WTC11 (cell line): ENCODE measurements around the gene ALAS1. TPM values are rescaled to one million over a fixed set of nuclear protein-coding genes. Genes with fewer than 3 reads are reported as not detected.
A peak's percentile ranks its signal among the peaks of the same experiment; 100 is the strongest.

Source experiments
- ATAC-seq: fragments of 200-7000 bp; cut with Tn5 transposase; 2 replicates; pipeline ENCODE4 v1.10.0; 2021; ENCODE audit warnings: mild to moderate bottlenecking, moderate library complexity
- CTCF ChIA-PET: fragments of 300-600 bp; sonication (Branson Sonifier 250); formaldehyde crosslinking; loops from one replicate; lab custom pipeline; 2021; ENCODE audit warnings: antibody characterized with exemption; lab: Charles Lee
- POLR2A ChIA-PET: fragments of 350-600 bp; sonication (Branson Sonifier 250); formaldehyde crosslinking; loops from one replicate; lab custom pipeline; 2021; ENCODE audit warnings: antibody characterized with exemption; lab: Charles Lee
- DNase-seq: peaks from one replicate; pipeline ENCODE4 v3.0.0; 2021; ENCODE audit warnings: low spot score
- H3K27ac Mint-ChIP-seq: 2 replicates; pipeline ENCODE4 v1.8.0; 2021; ENCODE audit warnings: mixed read lengths
- H3K27me3 Mint-ChIP-seq: 2 replicates; pipeline ENCODE4 v1.8.0; 2021; ENCODE audit warnings: low read depth, mild to moderate bottlenecking, moderate library complexity, mixed read lengths
- H3K36me3 Mint-ChIP-seq: 2 replicates; pipeline ENCODE4 v1.8.0; 2021; ENCODE audit warnings: mixed read lengths
- H3K4me1 Mint-ChIP-seq: 2 replicates; pipeline ENCODE4 v1.8.0; 2022; ENCODE audit warnings: mixed read lengths
- H3K4me3 Mint-ChIP-seq: 2 replicates; pipeline ENCODE4 v1.8.0; 2021; ENCODE audit warnings: mild to moderate bottlenecking, moderate library complexity, mixed read lengths
- H3K9me3 Mint-ChIP-seq: 2 replicates; pipeline ENCODE4 v1.8.0; 2021; ENCODE audit warnings: mixed read lengths
- ATF1 ChIP-seq: sonication (generic); formaldehyde crosslinking; IDR thresholded peaks from 2 replicates; pipeline ENCODE4 v1.8.1; 2023; ENCODE audit warnings: mild to moderate bottlenecking, moderate library complexity, missing genetic modification reagents
- CREM ChIP-seq: sonication (generic); formaldehyde crosslinking; IDR thresholded peaks from 2 replicates; pipeline ENCODE4 v1.8.1; 2022; ENCODE audit warnings: mild to moderate bottlenecking, missing genetic modification reagents, moderate library complexity
- E2F1 ChIP-seq: sonication (generic); formaldehyde crosslinking; IDR thresholded peaks from 2 replicates; pipeline ENCODE4 v1.8.0; 2022; ENCODE audit warnings: mild to moderate bottlenecking, missing genetic modification reagents
- ETV6 ChIP-seq: sonication (generic); formaldehyde crosslinking; IDR thresholded peaks from 2 replicates; pipeline ENCODE4 v1.8.1; 2022; ENCODE audit warnings: mild to moderate bottlenecking, missing genetic modification reagents
- HMGXB4 ChIP-seq: sonication (generic); formaldehyde crosslinking; IDR thresholded peaks from 2 replicates; pipeline ENCODE4 v1.8.1; 2023; ENCODE audit warnings: mild to moderate bottlenecking, moderate library complexity, missing genetic modification reagents
- KAT7 ChIP-seq: sonication (generic); formaldehyde crosslinking; IDR thresholded peaks from 2 replicates; pipeline ENCODE4 v1.8.1; 2023; ENCODE audit warnings: missing genetic modification reagents, mild to moderate bottlenecking, borderline replicate concordance
- SMAD3 ChIP-seq: sonication (generic); formaldehyde crosslinking; IDR thresholded peaks from 2 replicates; pipeline ENCODE4 v1.8.0; 2022; ENCODE audit warnings: missing genetic modification reagents, mild to moderate bottlenecking, borderline replicate concordance
- SP1 ChIP-seq: sonication (generic); formaldehyde crosslinking; conservative IDR thresholded peaks from 2 replicates; pipeline ENCODE4 v1.8.1; 2022; ENCODE audit warnings: missing genetic modification reagents
- TP53 ChIP-seq: sonication (generic); formaldehyde crosslinking; IDR thresholded peaks from 2 replicates; pipeline ENCODE4 v1.8.1; 2023; ENCODE audit warnings: mild to moderate bottlenecking, missing genetic modification reagents
- ZNF396 ChIP-seq: fragments of 250-450 bp; sonication (Bioruptor Pico); IDR thresholded peaks from 2 replicates; pipeline ENCODE4 v1.8.0; 2021; ENCODE audit warnings: mild to moderate bottlenecking, moderate library complexity, borderline replicate concordance
- ZNF423 ChIP-seq: fragments of 250-450 bp; sonication (Bioruptor Pico); IDR thresholded peaks from 2 replicates; pipeline ENCODE4 v2.1.2; 2022; ENCODE audit warnings: mild to moderate bottlenecking, moderate library complexity
- ZNF425 ChIP-seq: fragments of 250-450 bp; sonication (Bioruptor Pico); conservative IDR thresholded peaks from 2 replicates; pipeline ENCODE4 v1.9.0; 2021; ENCODE audit warnings: mild to moderate bottlenecking
- ZNF512 ChIP-seq: sonication (generic); formaldehyde crosslinking; IDR thresholded peaks from 2 replicates; pipeline ENCODE4 v1.8.1; 2022; ENCODE audit warnings: missing genetic modification reagents, borderline replicate concordance
- total RNA-seq: library from RNA; stranded (reverse); gene quantifications from 3 replicates; pipeline ENCODE4 v1.2.3, GENCODE V29; 2021
- TF ChIP-seq, protein P1 (sequence below): fragments of 250-450 bp; sonication (Bioruptor Pico); IDR thresholded peaks from 2 replicates; pipeline ENCODE4 v1.8.0; 2021; ENCODE audit warnings: mild to moderate bottlenecking
- TF ChIP-seq, protein P2 (sequence below): sonication (generic); formaldehyde crosslinking; IDR thresholded peaks from 2 replicates; pipeline ENCODE4 v1.8.0; 2023; ENCODE audit warnings: missing genetic modification reagents

ALAS1 gene
- total RNA-seq, 1 experiment from 2014 or later: 39.1 TPM

DNA sequence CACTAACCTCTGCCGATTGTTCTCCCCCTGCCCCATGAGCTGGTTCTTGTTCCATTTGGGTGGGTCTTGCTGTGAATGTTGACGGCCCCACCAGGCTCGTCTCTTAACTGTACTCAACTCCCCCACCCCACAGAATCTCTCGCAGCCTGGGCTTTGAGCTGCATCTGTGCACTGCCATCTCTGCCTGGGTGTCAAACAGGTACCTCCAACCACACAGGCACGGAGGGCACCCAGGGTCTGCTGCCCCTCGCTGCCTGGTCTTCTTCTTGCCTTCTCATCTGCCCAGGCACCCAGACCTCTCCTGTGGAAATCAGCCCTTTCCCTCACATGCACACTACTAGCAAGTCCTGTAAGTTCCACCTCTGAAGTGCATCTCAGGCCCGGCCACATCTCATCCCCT is 17.4 kb downstream of the ALAS1 start (continued):
- TF ChIP-seq HMGXB4 (CRISPR knock-in tag): no peak
- no peak for TF ChIP-seq KAT7 (CRISPR knock-in tag)
- no peak for TF ChIP-seq ZNF423
- no peak for TF ChIP-seq ATF1
- no peak for TF ChIP-seq CREM (CRISPR knock-in tag)
- no peak for TF ChIP-seq ZNF425 (CRISPR knock-in tag)
- no peak for TF ChIP-seq TP53 (CRISPR knock-in tag)
- TF ChIP-seq, protein P1, sequence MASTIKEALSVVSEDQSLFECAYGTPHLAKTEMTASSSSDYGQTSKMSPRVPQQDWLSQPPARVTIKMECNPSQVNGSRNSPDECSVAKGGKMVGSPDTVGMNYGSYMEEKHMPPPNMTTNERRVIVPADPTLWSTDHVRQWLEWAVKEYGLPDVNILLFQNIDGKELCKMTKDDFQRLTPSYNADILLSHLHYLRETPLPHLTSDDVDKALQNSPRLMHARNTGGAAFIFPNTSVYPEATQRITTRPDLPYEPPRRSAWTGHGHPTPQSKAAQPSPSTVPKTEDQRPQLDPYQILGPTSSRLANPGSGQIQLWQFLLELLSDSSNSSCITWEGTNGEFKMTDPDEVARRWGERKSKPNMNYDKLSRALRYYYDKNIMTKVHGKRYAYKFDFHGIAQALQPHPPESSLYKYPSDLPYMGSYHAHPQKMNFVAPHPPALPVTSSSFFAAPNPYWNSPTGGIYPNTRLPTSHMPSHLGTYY: no peak

DNA sequence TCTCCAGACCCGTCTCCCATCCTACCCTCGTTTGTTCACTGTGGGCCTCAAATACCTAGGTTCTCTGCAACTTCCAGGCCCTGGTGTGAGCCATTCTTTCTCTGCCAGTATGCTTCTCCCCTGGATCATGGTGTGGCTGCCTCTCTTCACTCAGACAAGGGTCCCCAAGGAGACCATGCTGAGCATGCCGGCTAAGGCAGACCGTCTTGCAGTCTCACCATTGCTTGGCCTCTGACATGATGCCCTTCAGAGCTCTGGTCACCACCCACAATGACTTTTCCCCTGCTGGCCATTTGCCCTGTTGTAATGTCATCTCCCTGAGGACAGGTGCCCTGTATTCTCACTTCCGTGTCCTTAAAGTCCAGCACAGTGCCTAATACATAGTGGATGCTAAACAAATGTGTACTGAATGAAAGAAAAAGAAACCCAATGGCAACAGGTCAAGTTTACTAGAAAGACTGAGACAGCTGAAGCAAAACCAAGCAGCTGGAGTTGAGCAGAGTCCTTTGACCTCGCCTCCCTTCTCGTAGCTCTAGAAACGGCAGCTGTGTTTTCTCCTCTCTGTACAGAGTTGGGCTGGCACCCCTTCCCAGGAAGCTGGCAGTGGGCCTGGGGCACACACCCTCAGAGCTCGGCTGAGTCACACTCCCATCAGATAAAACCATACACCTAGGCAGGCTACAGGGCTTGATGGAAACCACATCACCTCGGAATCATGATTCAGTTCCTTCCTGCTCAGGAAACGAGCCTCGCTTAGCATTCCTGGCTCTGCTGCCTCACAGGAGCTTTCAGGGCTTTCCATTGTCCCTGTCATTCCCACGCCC is 18.8 kb downstream of the ALAS1 start:
- H3K27me3 Mint-ChIP-seq: no peaks in the 10 kb centered on the region
- POLR2A ChIA-PET: no interaction called here
- TF ChIP-seq E2F1 (CRISPR knock-in tag) (no peak), SP1 (CRISPR knock-in tag) (no peak), SMAD3 (no peak), ZNF396 (CRISPR knock-in tag) (no peak), ETV6 (no peak), ZNF423 (no peak), ZNF512 (no peak)
- TF ChIP-seq, protein P2, sequence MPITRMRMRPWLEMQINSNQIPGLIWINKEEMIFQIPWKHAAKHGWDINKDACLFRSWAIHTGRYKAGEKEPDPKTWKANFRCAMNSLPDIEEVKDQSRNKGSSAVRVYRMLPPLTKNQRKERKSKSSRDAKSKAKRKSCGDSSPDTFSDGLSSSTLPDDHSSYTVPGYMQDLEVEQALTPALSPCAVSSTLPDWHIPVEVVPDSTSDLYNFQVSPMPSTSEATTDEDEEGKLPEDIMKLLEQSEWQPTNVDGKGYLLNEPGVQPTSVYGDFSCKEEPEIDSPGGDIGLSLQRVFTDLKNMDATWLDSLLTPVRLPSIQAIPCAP (CRISPR knock-in tag): no peak
- H3K27ac Mint-ChIP-seq: peak overlapping the region; percentile 1; the same call in 1 of the 2 replicates
- peaks cover 38% of the 10 kb centered on the region for H3K36me3 Mint-ChIP-seq
- CTCF ChIA-PET: interaction anchor here (0.9 to 11.5 kb wide), 8 partner anchors 18 to 172 kb away, joined by 3 to 222 read pairs (median 4); partner anchors contain the start of genes TWF2 and WDR82
- ATAC-seq (no peak), DNase-seq (no peak)
- peaks cover 6% of the 10 kb centered on the region; the same call in 1 of the 2 replicates for H3K4me1 Mint-ChIP-seq
- H3K4me3 Mint-ChIP-seq: no peak overlapping the region
- no peaks in the 10 kb centered on the region for H3K9me3 Mint-ChIP-seq
